Measurements from ENCODE around the gene COL4A2. TPM values are rescaled to one million over a fixed set of nuclear protein-coding genes. Genes with fewer than 3 reads are reported as not detected.

The COL4A2 gene
- total RNA-seq, 1 experiment from 2014 or later = 1.6 TPM

DNA sequence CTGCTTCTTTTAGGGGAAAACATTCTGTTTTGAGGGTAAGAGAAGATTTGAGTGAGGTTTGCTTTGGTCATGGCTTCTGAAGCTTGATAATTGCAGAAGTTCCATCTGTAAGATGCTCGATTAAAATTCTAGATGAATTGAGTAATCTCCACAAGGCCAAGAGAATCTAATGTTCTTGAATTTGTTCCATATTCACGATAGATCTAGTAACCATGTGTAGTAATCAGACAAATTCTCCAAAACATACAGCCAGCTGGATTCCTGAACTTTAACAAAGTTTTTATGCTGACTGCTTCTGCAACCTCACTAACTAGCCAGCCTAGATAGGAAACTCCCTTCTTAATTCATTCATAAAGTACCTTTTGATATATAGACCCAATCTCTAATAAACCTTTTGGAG lies 92.7 kb downstream of the COL4A2 start:
- ChIA-PET RAD21 (ENCODE audit: low non-redundant PET in 1 of 2, low total read pairs in 2 of 2, uncharacterized antibody in 2 of 2, unreplicated experiment in 2 of 2) (no interaction called here), CTCF (no interaction called here), POLR2A (no interaction called here)
- H3K9me2 ChIP-seq (ENCODE audit: insufficient read depth) = no peaks in the 10 kb centered on the region
- no peaks in the 10 kb centered on the region for H3K27me3 ChIP-seq (ENCODE audit: insufficient read depth, low read length)
- BruUV-seq (replicated peaks) = no TSS peak
- DNase-seq (ENCODE audit: low read depth, low spot score) (no peak), ATAC-seq (no peak)
- H3K4me1 ChIP-seq (ENCODE audit: control insufficient read depth in 1 of 2, insufficient read depth in 2 of 2, low read length in 2 of 2) = no peaks in the 10 kb centered on the region
- no peak for TF ChIP-seq ELF1 (IDR thresholded peaks at IDR 0.05; ENCODE audit: borderline replicate concordance, low read depth)
- no peak for TF ChIP-seq RAD21 (IDR thresholded peaks at IDR 0.05; ENCODE audit: low read depth)
- TF ChIP-seq, protein P1, sequence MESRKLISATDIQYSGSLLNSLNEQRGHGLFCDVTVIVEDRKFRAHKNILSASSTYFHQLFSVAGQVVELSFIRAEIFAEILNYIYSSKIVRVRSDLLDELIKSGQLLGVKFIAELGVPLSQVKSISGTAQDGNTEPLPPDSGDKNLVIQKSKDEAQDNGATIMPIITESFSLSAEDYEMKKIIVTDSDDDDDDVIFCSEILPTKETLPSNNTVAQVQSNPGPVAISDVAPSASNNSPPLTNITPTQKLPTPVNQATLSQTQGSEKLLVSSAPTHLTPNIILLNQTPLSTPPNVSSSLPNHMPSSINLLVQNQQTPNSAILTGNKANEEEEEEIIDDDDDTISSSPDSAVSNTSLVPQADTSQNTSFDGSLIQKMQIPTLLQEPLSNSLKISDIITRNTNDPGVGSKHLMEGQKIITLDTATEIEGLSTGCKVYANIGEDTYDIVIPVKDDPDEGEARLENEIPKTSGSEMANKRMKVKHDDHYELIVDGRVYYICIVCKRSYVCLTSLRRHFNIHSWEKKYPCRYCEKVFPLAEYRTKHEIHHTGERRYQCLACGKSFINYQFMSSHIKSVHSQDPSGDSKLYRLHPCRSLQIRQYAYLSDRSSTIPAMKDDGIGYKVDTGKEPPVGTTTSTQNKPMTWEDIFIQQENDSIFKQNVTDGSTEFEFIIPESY (IDR thresholded peaks at IDR 0.05; ENCODE audit: extremely low read depth, insufficient replicate concordance, low read length) = no peak
- TF ChIP-seq, protein P2, sequence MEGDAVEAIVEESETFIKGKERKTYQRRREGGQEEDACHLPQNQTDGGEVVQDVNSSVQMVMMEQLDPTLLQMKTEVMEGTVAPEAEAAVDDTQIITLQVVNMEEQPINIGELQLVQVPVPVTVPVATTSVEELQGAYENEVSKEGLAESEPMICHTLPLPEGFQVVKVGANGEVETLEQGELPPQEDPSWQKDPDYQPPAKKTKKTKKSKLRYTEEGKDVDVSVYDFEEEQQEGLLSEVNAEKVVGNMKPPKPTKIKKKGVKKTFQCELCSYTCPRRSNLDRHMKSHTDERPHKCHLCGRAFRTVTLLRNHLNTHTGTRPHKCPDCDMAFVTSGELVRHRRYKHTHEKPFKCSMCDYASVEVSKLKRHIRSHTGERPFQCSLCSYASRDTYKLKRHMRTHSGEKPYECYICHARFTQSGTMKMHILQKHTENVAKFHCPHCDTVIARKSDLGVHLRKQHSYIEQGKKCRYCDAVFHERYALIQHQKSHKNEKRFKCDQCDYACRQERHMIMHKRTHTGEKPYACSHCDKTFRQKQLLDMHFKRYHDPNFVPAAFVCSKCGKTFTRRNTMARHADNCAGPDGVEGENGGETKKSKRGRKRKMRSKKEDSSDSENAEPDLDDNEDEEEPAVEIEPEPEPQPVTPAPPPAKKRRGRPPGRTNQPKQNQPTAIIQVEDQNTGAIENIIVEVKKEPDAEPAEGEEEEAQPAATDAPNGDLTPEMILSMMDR (IDR thresholded peaks at IDR 0.05 in 2 of 3, conservative IDR thresholded peaks at IDR 0.05 in 1 of 3; ENCODE audit: borderline replicate concordance in 1 of 3, insufficient read depth in 1 of 3, low read depth in 2 of 3, low read length in 2 of 3) = no peak
- TF ChIP-seq YY1 (IDR thresholded peaks at IDR 0.05; ENCODE audit: extremely low read depth, insufficient replicate concordance, low read depth, low read length) = no peak
- no peak for TF ChIP-seq FOSL1 (IDR thresholded peaks at IDR 0.05; ENCODE audit: low read depth)
- no peak for TF ChIP-seq EZH2 (IDR thresholded peaks at IDR 0.05)
- H3K4me2 ChIP-seq (ENCODE audit: low read length) = no peak overlapping the region
- intact Hi-C loops (cut with micrococcal nuclease) = no loop called here
- H2AFZ ChIP-seq (ENCODE audit: low read depth, low read length, poor library complexity, severe bottlenecking) = no peak overlapping the region
- no peak overlapping the region for H3K4me3 ChIP-seq (replicated peaks in 1 of 2; ENCODE audit: low read depth in 1 of 2, low read length in 2 of 2)
- no peaks in the 10 kb centered on the region for H3K9me3 ChIP-seq (ENCODE audit: control insufficient read depth in 1 of 2, insufficient read depth in 1 of 2, low read depth in 1 of 2, low read length in 2 of 2)
- H3K79me2 ChIP-seq (ENCODE audit: insufficient read depth, low read length) = no peaks in the 10 kb centered on the region
- H3K9ac ChIP-seq (ENCODE audit: low read length) = no peak overlapping the region
- H4K20me1 ChIP-seq (ENCODE audit: insufficient read depth) = no peaks in the 10 kb centered on the region
- H3K36me3 ChIP-seq (ENCODE audit: control insufficient read depth in 1 of 2, insufficient read depth in 2 of 2, low read length in 2 of 2) = no peaks in the 10 kb centered on the region
- no peak overlapping the region for H3K27ac ChIP-seq (ENCODE audit: low read depth, low read length)
